ENCODE measurements around the gene TEX101.

The TEX101 gene

DNA sequence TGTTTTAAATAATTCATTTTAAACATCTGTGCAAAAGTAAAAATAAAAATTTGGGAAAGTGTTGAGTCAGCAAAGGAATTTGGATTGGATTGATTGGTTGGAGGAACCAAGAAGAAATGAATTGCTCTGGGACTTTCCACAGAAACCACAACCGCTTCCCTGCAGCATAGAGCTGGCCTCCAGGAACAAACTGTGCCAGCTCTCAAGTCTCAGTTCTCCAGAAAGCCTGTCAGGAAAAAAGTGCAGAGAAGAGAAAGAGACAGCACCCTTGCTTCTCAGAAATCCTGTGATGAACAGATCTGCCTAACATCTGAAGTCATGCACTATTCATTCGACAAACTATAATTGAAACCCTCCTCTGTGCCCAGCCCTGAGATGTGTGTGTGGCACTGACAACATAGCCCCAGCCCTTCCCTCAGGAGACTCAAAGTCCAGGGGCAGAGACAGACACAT is 35.9 kb downstream of the TEX101 start:
- Histone ChIP-seq H3K36me3 (ENCODE audit: insufficient read depth, low read length) (no peaks in the 10 kb centered on the region), H3K4me3 (ENCODE audit: low read depth, low read length, poor library complexity, severe bottlenecking) (no peak overlapping the region), H3K4me2 (ENCODE audit: low read length) (no peak overlapping the region), H4K20me1 (ENCODE audit: insufficient read depth, low read length) (no peaks in the 10 kb centered on the region), H3K9me2 (ENCODE audit: low read depth, low read length) (no peaks in the 10 kb centered on the region), H3K79me2 (ENCODE audit: insufficient read depth, low read length) (no peaks in the 10 kb centered on the region), H3K27me3 (ENCODE audit: insufficient read depth, low read length) (no peaks in the 10 kb centered on the region), H3F3A (ENCODE audit: insufficient read depth, low read length) (no peaks in the 10 kb centered on the region), H3K9me3 (ENCODE audit: low read length) (no peaks in the 10 kb centered on the region), H2AFZ (ENCODE audit: low read length) (no peak overlapping the region), H3K27ac (ENCODE audit: low read depth, low read length, poor library complexity, severe bottlenecking) (no peak overlapping the region), H3K9ac (ENCODE audit: low read length) (no peak overlapping the region), H3K4me1 (ENCODE audit: insufficient read depth, low read length, severe bottlenecking) (no peaks in the 10 kb centered on the region)
- TF ChIP-seq EZH2 (IDR thresholded peaks at IDR 0.05; ENCODE audit: borderline replicate concordance, low read length), result no peak
- TF ChIP-seq, protein P1, sequence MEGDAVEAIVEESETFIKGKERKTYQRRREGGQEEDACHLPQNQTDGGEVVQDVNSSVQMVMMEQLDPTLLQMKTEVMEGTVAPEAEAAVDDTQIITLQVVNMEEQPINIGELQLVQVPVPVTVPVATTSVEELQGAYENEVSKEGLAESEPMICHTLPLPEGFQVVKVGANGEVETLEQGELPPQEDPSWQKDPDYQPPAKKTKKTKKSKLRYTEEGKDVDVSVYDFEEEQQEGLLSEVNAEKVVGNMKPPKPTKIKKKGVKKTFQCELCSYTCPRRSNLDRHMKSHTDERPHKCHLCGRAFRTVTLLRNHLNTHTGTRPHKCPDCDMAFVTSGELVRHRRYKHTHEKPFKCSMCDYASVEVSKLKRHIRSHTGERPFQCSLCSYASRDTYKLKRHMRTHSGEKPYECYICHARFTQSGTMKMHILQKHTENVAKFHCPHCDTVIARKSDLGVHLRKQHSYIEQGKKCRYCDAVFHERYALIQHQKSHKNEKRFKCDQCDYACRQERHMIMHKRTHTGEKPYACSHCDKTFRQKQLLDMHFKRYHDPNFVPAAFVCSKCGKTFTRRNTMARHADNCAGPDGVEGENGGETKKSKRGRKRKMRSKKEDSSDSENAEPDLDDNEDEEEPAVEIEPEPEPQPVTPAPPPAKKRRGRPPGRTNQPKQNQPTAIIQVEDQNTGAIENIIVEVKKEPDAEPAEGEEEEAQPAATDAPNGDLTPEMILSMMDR (IDR thresholded peaks at IDR 0.05; ENCODE audit: low read length), result no peak

DNA sequence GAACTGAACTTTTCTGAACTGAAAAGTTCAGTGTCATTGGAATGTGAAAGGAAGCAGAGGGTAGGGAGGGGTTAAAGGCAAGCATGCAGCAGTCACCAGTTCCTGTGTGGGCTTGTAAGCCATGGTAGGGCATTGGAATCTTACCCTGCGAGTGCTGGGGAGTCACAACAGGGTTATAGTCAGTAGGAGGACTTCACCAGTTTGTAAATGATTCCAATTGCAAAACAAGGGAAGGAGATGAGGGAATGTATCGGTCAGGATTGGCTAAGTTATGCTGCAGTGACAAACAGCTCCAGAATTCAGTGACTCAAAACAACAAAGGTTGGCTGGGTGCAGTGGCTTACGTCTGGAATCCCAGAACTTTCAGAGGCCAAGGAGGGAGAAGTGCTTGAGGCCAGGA is 37.9 kb downstream of the TEX101 start:
- H3K9ac ChIP-seq (ENCODE audit: low read length), result no peak overlapping the region
- H4K20me1 ChIP-seq (ENCODE audit: insufficient read depth, low read length), result no peaks in the 10 kb centered on the region
- H3K9me3 ChIP-seq (ENCODE audit: low read length), result no peaks in the 10 kb centered on the region
- no peak overlapping the region for H2AFZ ChIP-seq (ENCODE audit: low read length)
- no peak overlapping the region for H3K4me2 ChIP-seq (ENCODE audit: low read length)
- no peaks in the 10 kb centered on the region for H3K27me3 ChIP-seq (ENCODE audit: insufficient read depth, low read length)
- H3K36me3 ChIP-seq (ENCODE audit: insufficient read depth, low read length), result no peaks in the 10 kb centered on the region
- no peak overlapping the region for H3K4me3 ChIP-seq (ENCODE audit: low read depth, low read length, poor library complexity, severe bottlenecking)
- H3K4me1 ChIP-seq (ENCODE audit: insufficient read depth, low read length, severe bottlenecking), result no peaks in the 10 kb centered on the region
- no peak overlapping the region for H3K27ac ChIP-seq (ENCODE audit: low read depth, low read length, poor library complexity, severe bottlenecking)
- TF ChIP-seq EZH2 (IDR thresholded peaks at IDR 0.05; ENCODE audit: borderline replicate concordance, low read length), result no peak
- TF ChIP-seq, protein P1 (IDR thresholded peaks at IDR 0.05; ENCODE audit: low read length), result no peak
- no peaks in the 10 kb centered on the region for H3K79me2 ChIP-seq (ENCODE audit: insufficient read depth, low read length)
- H3K9me2 ChIP-seq (ENCODE audit: low read depth, low read length), result no peaks in the 10 kb centered on the region
- no peaks in the 10 kb centered on the region for H3F3A ChIP-seq (ENCODE audit: insufficient read depth, low read length)

DNA sequence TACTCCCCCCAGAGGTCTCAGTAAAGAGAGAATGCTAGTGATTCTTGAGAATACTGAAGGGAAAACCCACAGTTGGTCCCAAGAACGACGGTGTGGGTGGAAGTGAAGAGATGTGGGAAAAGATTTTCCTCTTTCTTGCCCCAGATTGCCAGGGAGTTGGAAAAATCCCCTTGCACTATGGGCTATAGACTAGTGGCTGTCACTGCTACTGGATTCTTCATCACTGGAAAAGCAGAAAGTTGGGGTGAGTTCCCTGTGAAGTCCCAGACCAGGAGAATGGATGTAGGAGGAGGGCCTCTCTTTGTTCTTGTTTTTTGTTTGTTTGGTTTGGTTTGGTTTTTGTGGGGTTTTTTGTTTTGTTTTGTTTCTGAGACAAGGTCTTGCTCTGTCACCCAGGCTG is 39.3 kb downstream of the TEX101 start:
- no peaks in the 10 kb centered on the region for H3F3A ChIP-seq (ENCODE audit: insufficient read depth, low read length)
- H3K9ac ChIP-seq (ENCODE audit: low read length), result no peak overlapping the region
- H3K9me2 ChIP-seq (ENCODE audit: low read depth, low read length), result no peaks in the 10 kb centered on the region
- no peak overlapping the region for H3K4me2 ChIP-seq (ENCODE audit: low read length)
- no peak overlapping the region for H3K4me3 ChIP-seq (ENCODE audit: low read depth, low read length, poor library complexity, severe bottlenecking)
- TF ChIP-seq, protein P1 (IDR thresholded peaks at IDR 0.05; ENCODE audit: low read length), result no peak
- TF ChIP-seq EZH2 (IDR thresholded peaks at IDR 0.05; ENCODE audit: borderline replicate concordance, low read length), result no peak
- H3K4me1 ChIP-seq (ENCODE audit: insufficient read depth, low read length, severe bottlenecking), result no peaks in the 10 kb centered on the region
- no peaks in the 10 kb centered on the region for H3K9me3 ChIP-seq (ENCODE audit: low read length)
- H3K36me3 ChIP-seq (ENCODE audit: insufficient read depth, low read length), result no peaks in the 10 kb centered on the region
- H3K27ac ChIP-seq (ENCODE audit: low read depth, low read length, poor library complexity, severe bottlenecking), result no peak overlapping the region
- H3K79me2 ChIP-seq (ENCODE audit: insufficient read depth, low read length), result no peaks in the 10 kb centered on the region
- H4K20me1 ChIP-seq (ENCODE audit: insufficient read depth, low read length), result no peaks in the 10 kb centered on the region
- no peaks in the 10 kb centered on the region for H3K27me3 ChIP-seq (ENCODE audit: insufficient read depth, low read length)
- no peak overlapping the region for H2AFZ ChIP-seq (ENCODE audit: low read length)

Data from OCI-LY1 (cell line).